ENCODE data around the gene GPN2.
A peak's percentile ranks its signal among the peaks of the same experiment; 100 is the strongest.

The GPN2 gene

GRCh38 chr1:26889551-26890466 is at the start of gene GPN2:
Gene GPN2 (minus strand): TSS chr1:26890283. CDS start chr1:26890096, 187 bp downstream.
- ChIA-PET CTCF (no interaction called here), POLR2A (interaction anchor here (0.6 to 6.0 kb wide), 29 partner anchors 9 to 760 kb away, joined by 3 to 64 read pairs (median 4); partner anchors contain the start of genes GPATCH3, NR0B2 and PIGV)

GRCh38 chr1:26938659-26939025 is 48.6 kb upstream of the GPN2 start:
- TF ChIP-seq ZNF384 (IDR thresholded peaks at IDR 0.05) (no peak), SUZ12 (IDR thresholded peaks at IDR 0.05) (no peak), FOXA1 (IDR thresholded peaks at IDR 0.05) (no peak), CTBP1 (IDR thresholded peaks at IDR 0.05; ENCODE audit: borderline replicate concordance) (no peak), BHLHE40 (IDR thresholded peaks at IDR 0.05; ENCODE audit: borderline replicate concordance) (no peak), ELF4 (IDR thresholded peaks at IDR 0.05) (no peak), ARNT (IDR thresholded peaks at IDR 0.05) (no peak), LEF1 (IDR thresholded peaks at IDR 0.05; ENCODE audit: borderline replicate concordance) (no peak), FOXM1 (IDR thresholded peaks at IDR 0.05; ENCODE audit: borderline replicate concordance) (no peak), HDGF (IDR thresholded peaks at IDR 0.05; ENCODE audit: borderline replicate concordance) (no peak), L3MBTL2 (conservative IDR thresholded peaks at IDR 0.05) (no peak), NFRKB (IDR thresholded peaks at IDR 0.05) (no peak), TARDBP (IDR thresholded peaks at IDR 0.05) (no peak), SP1 (IDR thresholded peaks at IDR 0.05) (no peak), FOXK2 (IDR thresholded peaks at IDR 0.05) (no peak), PKNOX1 (IDR thresholded peaks at IDR 0.05) (no peak)
- ChIA-PET POLR2A (no interaction called here), CTCF (no interaction called here)
- no peak for DNase-seq (ENCODE audit: extremely low spot score)

More at GRCh38 chr1:26889551-26890466, at the start of gene GPN2:
- DNase-seq (ENCODE audit: extremely low spot score), result peak; percentile 88
- no peak for TF ChIP-seq PKNOX1 (IDR thresholded peaks at IDR 0.05)
- TF ChIP-seq L3MBTL2 (conservative IDR thresholded peaks at IDR 0.05), result peak; percentile 41

- CTCF ChIA-PET, result interaction anchor here (0.6 kb wide), 1 partner anchor 114 kb away, joined by 3 read pairs; no protein-coding TSS in a partner anchor
- POLR2A ChIA-PET, result no interaction called here
- DNase-seq (ENCODE audit: extremely low spot score), result no peak
- TF ChIP-seq NFRKB (IDR thresholded peaks at IDR 0.05), result no peak
Observed at GRCh38 chr1:26938004-26938658, 48.0 kb upstream of the GPN2 start.

GRCh38 chr1:26936823-26937222 is 46.7 kb upstream of the GPN2 start:
- ChIA-PET CTCF (no interaction called here), POLR2A (interaction anchor here (0.8 kb wide), 1 partner anchor 9 kb away, joined by 3 read pairs; no protein-coding TSS in a partner anchor)
- no peak for DNase-seq (ENCODE audit: extremely low spot score)
- TF ChIP-seq LEF1 (IDR thresholded peaks at IDR 0.05; ENCODE audit: borderline replicate concordance) (no peak), FOXK2 (IDR thresholded peaks at IDR 0.05) (no peak), NFRKB (IDR thresholded peaks at IDR 0.05) (no peak), CTBP1 (IDR thresholded peaks at IDR 0.05; ENCODE audit: borderline replicate concordance) (no peak), HDGF (IDR thresholded peaks at IDR 0.05; ENCODE audit: borderline replicate concordance) (no peak), TARDBP (IDR thresholded peaks at IDR 0.05) (no peak), SP1 (IDR thresholded peaks at IDR 0.05) (no peak), L3MBTL2 (conservative IDR thresholded peaks at IDR 0.05) (no peak), FOXA1 (IDR thresholded peaks at IDR 0.05) (no peak), PKNOX1 (IDR thresholded peaks at IDR 0.05) (no peak), ARNT (IDR thresholded peaks at IDR 0.05) (no peak), FOXM1 (IDR thresholded peaks at IDR 0.05; ENCODE audit: borderline replicate concordance) (no peak), ZNF384 (IDR thresholded peaks at IDR 0.05) (no peak)

- CTCF ChIA-PET, result no interaction called here
- no peak for DNase-seq (ENCODE audit: extremely low spot score)
- POLR2A ChIA-PET, result no interaction called here
- TF ChIP-seq SP1 (IDR thresholded peaks at IDR 0.05) (no peak), TARDBP (IDR thresholded peaks at IDR 0.05) (no peak), BHLHE40 (IDR thresholded peaks at IDR 0.05; ENCODE audit: borderline replicate concordance) (no peak), FOXM1 (IDR thresholded peaks at IDR 0.05; ENCODE audit: borderline replicate concordance) (no peak), CTBP1 (IDR thresholded peaks at IDR 0.05; ENCODE audit: borderline replicate concordance) (no peak), LEF1 (IDR thresholded peaks at IDR 0.05; ENCODE audit: borderline replicate concordance) (no peak)
Observed at GRCh38 chr1:26932531-26932930, 42.4 kb upstream of the GPN2 start.

GRCh38 chr1:26923711-26924110 is 33.6 kb upstream of the GPN2 start:
- TF ChIP-seq LEF1 (IDR thresholded peaks at IDR 0.05; ENCODE audit: borderline replicate concordance) (no peak), FOXK2 (IDR thresholded peaks at IDR 0.05) (no peak), ZNF384 (IDR thresholded peaks at IDR 0.05) (no peak), TARDBP (IDR thresholded peaks at IDR 0.05) (no peak)
- ChIA-PET CTCF (interaction anchor here (0.5 kb wide), 2 partner anchors 30 to 430 kb away, joined by 3 to 5 read pairs; no protein-coding TSS in a partner anchor), POLR2A (interaction anchor here (1.1 to 1.5 kb wide), 4 partner anchors 11 to 58 kb away, joined by 3 to 5 read pairs (median 4); partner anchors contain the start of genes GPATCH3 and GPN2)
- DNase-seq (ENCODE audit: extremely low spot score), result no peak

All from HEK293T (cell line).